Mesendoderm (in vitro differentiated cells): Measurements from ENCODE around the gene SLC39A1.

ENCODE experiments used
- DNase-seq: peaks from one replicate; pipeline ENCODE4 v3.0.0; 2013
- H2AK5ac ChIP-seq: 2 replicates; pipeline ENCODE4 v1.6.1; 2013; ENCODE audit warnings: low read length, inconsistent platforms
- H2BK120ac ChIP-seq: 2 replicates; pipeline ENCODE4 v1.6.1; 2013; ENCODE audit warnings: low read depth, mild to moderate bottlenecking, low read length, moderate library complexity, mixed read lengths
- H2BK15ac ChIP-seq: replicated peaks from 2 replicates; pipeline ENCODE4 v1.6.1; 2013; ENCODE audit warnings: low read depth, mild to moderate bottlenecking, moderate library complexity
- H2BK5ac ChIP-seq: 2 replicates; pipeline ENCODE4 v1.6.1; 2013; ENCODE audit warnings: low read length, inconsistent platforms
- H3K18ac ChIP-seq: 2 replicates; pipeline ENCODE4 v1.6.1; 2013; ENCODE audit warnings: mild to moderate bottlenecking, low read length, mixed read lengths
- H3K23ac ChIP-seq: one replicate; pipeline ENCODE4 v1.6.1; 2013; ENCODE audit warnings: low read length
- H3K27ac ChIP-seq: 2 replicates; pipeline ENCODE4 v1.5.1; 2013; ENCODE audit warnings: low read depth, mild to moderate bottlenecking, inconsistent platforms, low read length, moderate library complexity
- H3K27me3 ChIP-seq: 2 replicates; pipeline ENCODE4 v1.6.1; 2013; ENCODE audit warnings: low read length, control low read depth, mild to moderate bottlenecking, inconsistent platforms; ENCODE audit not compliant: insufficient read depth, poor library complexity
- H3K36me3 ChIP-seq: 2 replicates; pipeline ENCODE4 v1.6.1; 2013; ENCODE audit warnings: low read length, inconsistent platforms; ENCODE audit not compliant: control insufficient read depth, insufficient read depth
- H3K4ac ChIP-seq: one replicate; pipeline ENCODE4 v1.6.1; 2013; ENCODE audit warnings: low read depth, mild to moderate bottlenecking, low read length, moderate library complexity
- H3K4me1 ChIP-seq: 2 replicates; pipeline ENCODE4 v1.6.1; 2013; ENCODE audit warnings: low read depth, low read length, inconsistent platforms; ENCODE audit not compliant: control insufficient read depth
- H3K4me2 ChIP-seq: 2 replicates; pipeline ENCODE4 v1.6.1; 2013; ENCODE audit warnings: low read length
- H3K4me3 ChIP-seq: 2 replicates; pipeline ENCODE4 v1.5.1; 2013; ENCODE audit warnings: mild to moderate bottlenecking, low read length
- H3K56ac ChIP-seq: one replicate; pipeline ENCODE4 v1.6.1; 2013; ENCODE audit warnings: low read length
- H3K79me1 ChIP-seq: 2 replicates; pipeline ENCODE4 v1.6.1; 2013; ENCODE audit warnings: low read length, inconsistent platforms
- H3K79me2 ChIP-seq: 2 replicates; pipeline ENCODE4 v1.6.1; 2013; ENCODE audit warnings: mild to moderate bottlenecking, low read length; ENCODE audit not compliant: control insufficient read depth, insufficient read depth
- H3K9ac ChIP-seq: 2 replicates; pipeline ENCODE4 v1.6.1; 2013; ENCODE audit warnings: low read length, inconsistent platforms
- H4K5ac ChIP-seq: one replicate; pipeline ENCODE4 v1.6.1; 2013; ENCODE audit warnings: low read length
- H4K8ac ChIP-seq: one replicate; pipeline ENCODE4 v1.6.1; 2013; ENCODE audit warnings: low read depth, mild to moderate bottlenecking, control low read depth, low read length, moderate library complexity
- WGBS: extraction: QIAGEN DNeasy Blood & Tissue Kit; methylation state at CpG from one replicate; pipeline ENCODE4 v1.1.7; 2013; ENCODE audit warnings: low lambda C conversion rate, missing lambda C conversion rate; ENCODE audit not compliant: insufficient coverage; ENCODE audit errors: extremely low coverage; 5-methylcytosine and 5-hydroxymethylcytosine counted together

Gene SLC39A1

DNA sequence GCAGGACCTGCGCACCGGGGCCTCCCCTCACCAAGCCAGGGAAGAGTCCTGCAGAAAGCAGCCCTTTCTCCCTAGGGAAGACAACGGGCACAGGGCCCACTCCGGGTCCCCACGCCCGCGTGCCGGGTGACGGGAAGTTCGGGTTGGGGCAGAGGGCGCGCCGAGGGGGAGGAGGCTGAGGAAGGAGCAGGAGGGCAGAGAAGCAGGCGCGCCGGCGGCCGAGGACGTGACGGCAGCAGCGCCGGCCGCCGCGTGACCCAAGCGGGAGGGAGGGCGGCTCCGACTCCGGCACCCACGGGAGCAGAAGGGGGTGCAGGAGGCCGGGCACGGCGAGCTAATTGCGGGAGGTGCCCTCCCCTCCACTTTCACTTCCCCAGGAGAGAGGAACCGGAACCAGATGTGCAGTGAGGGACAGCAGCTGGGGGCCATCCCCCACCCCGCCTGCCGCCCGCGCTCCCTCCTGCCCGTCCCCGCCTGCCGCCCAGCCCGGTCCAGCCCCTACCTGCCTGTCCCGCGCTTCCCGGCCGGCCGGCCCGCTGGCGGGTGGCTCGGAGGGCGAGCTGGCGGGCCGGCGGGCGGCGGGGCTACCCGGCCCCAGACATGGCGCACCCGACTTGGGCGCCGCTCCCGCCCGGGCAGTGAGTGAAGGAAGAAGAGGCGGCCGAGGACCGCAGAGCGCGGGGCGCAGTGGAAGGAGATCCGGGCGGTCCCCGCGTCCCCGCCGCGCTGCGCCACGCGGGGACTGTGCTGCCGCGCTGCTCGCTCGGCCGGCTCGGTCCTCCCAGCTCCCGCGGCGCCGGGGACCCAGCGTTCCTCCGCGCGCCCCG is 17.3 kb downstream of the SLC39A1 start:
- Histone ChIP-seq H3K27ac (peak overlapping the region; percentile 60), H2AK5ac (no peak overlapping the region), H3K4me2 (peak overlapping the region; percentile 95), H3K18ac (peak overlapping the region; percentile 97), H3K4me1 (no peaks in the 10 kb centered on the region), H2BK120ac (no peak overlapping the region), H2BK5ac (no peak overlapping the region), H2BK15ac (no peak overlapping the region), H3K23ac (peak overlapping the region; percentile 15), H3K27me3 (no peaks in the 10 kb centered on the region), H3K56ac (peak overlapping the region; percentile 97), H4K8ac (no peak overlapping the region), H3K36me3 (peaks cover 7% of the 10 kb centered on the region), H3K4ac (peak overlapping the region; percentile 97), H3K4me3 (peak overlapping the region; percentile 85), H3K79me2 (peaks cover 8% of the 10 kb centered on the region), H3K9ac (peak overlapping the region; percentile 96), H4K5ac (no peak overlapping the region), H3K79me1 (peaks cover 14% of the 10 kb centered on the region)
- peak; percentile 54 for DNase-seq
- no CpG with 5 or more reads among the region's 95 CpGs for WGBS

DNA sequence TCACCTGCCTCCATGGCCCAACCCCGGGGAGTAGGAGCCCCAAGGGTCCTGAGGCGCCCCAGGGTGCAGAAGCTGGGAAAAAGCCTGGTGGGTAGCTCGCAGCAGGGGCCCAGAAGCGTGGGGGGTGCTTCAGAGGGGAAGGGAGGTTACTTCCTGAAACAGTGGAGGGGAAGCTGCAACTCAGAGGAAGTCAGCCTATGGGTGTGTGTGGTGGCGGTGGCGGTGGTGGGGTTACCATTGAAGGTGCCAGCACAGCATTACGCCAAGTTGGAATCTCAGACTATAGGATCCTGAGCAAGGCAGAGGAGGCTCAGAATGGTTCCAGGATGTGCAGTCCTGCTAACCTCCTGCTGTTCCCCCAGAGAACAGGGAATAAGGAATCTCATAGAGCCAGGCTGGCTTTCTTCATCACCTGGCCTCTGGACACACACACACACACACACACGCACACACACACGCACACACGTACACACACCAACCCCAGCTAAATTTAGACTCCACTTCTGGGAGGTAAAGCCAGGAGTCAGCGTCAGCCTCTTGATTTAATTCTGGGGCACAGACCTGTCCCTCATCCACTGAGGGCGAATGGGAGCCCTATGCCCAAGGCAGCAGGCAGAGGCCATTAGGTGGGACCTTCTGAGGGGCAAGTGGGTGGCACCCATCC is 18.1 kb downstream of the SLC39A1 start:
- peaks cover 8% of the 10 kb centered on the region for H3K79me2 ChIP-seq
- no peak overlapping the region for H2BK5ac ChIP-seq
- H3K4me3 ChIP-seq: peak overlapping the region; percentile 85
- WGBS: no CpG with 5 or more reads among the region's 12 CpGs
- peak overlapping the region; percentile 96 for H3K9ac ChIP-seq
- H3K18ac ChIP-seq: peak overlapping the region; percentile 97
- no peak overlapping the region for H3K4ac ChIP-seq
- no peaks in the 10 kb centered on the region for H3K27me3 ChIP-seq
- peak overlapping the region; percentile 15 for H3K23ac ChIP-seq
- H3K36me3 ChIP-seq: peaks cover 7% of the 10 kb centered on the region
- H2BK15ac ChIP-seq: no peak overlapping the region
- H3K56ac ChIP-seq: peak overlapping the region; percentile 97
- peak overlapping the region; percentile 95 for H3K4me2 ChIP-seq
- H3K4me1 ChIP-seq: no peaks in the 10 kb centered on the region
- no peak overlapping the region for H4K8ac ChIP-seq
- H3K27ac ChIP-seq: no peak overlapping the region
- H4K5ac ChIP-seq: no peak overlapping the region
- H3K79me1 ChIP-seq: peaks cover 14% of the 10 kb centered on the region
- no peak for DNase-seq
- no peak overlapping the region for H2AK5ac ChIP-seq
- H2BK120ac ChIP-seq: no peak overlapping the region

DNA sequence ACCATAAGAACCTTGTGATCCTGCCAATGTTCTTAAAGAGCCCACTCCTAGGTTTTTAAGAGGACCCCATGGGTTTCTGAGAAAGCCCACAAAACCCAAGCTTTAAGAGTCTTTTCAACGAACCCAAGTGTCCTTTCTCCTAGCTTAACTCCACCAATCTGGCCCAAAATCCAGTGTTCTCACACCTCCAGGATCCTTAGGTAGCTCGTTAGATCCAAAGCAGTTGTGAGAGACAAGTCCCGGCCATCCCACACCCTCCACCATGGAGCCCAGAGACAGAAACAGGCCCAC is 18.6 kb downstream of the SLC39A1 start:
- peaks cover 9% of the 10 kb centered on the region for H3K36me3 ChIP-seq
- H3K27ac ChIP-seq: no peak overlapping the region
- no peak overlapping the region for H2AK5ac ChIP-seq
- peak overlapping the region; percentile 97 for H3K56ac ChIP-seq
- H3K4me1 ChIP-seq: no peaks in the 10 kb centered on the region
- no peak overlapping the region for H2BK15ac ChIP-seq
- H2BK5ac ChIP-seq: no peak overlapping the region
- no peak overlapping the region for H3K4me2 ChIP-seq
- H3K23ac ChIP-seq: no peak overlapping the region
- no peak overlapping the region for H2BK120ac ChIP-seq
- WGBS: no CpG with 5 or more reads among the region's 3 CpGs
- H3K4me3 ChIP-seq: no peak overlapping the region
- no peak overlapping the region for H3K18ac ChIP-seq
- no peak overlapping the region for H3K4ac ChIP-seq
- peaks cover 8% of the 10 kb centered on the region for H3K79me2 ChIP-seq
- peaks cover 14% of the 10 kb centered on the region for H3K79me1 ChIP-seq
- H3K9ac ChIP-seq: no peak overlapping the region
- no peak overlapping the region for H4K5ac ChIP-seq
- no peak overlapping the region for H4K8ac ChIP-seq
- no peaks in the 10 kb centered on the region for H3K27me3 ChIP-seq
- no peak for DNase-seq

DNA sequence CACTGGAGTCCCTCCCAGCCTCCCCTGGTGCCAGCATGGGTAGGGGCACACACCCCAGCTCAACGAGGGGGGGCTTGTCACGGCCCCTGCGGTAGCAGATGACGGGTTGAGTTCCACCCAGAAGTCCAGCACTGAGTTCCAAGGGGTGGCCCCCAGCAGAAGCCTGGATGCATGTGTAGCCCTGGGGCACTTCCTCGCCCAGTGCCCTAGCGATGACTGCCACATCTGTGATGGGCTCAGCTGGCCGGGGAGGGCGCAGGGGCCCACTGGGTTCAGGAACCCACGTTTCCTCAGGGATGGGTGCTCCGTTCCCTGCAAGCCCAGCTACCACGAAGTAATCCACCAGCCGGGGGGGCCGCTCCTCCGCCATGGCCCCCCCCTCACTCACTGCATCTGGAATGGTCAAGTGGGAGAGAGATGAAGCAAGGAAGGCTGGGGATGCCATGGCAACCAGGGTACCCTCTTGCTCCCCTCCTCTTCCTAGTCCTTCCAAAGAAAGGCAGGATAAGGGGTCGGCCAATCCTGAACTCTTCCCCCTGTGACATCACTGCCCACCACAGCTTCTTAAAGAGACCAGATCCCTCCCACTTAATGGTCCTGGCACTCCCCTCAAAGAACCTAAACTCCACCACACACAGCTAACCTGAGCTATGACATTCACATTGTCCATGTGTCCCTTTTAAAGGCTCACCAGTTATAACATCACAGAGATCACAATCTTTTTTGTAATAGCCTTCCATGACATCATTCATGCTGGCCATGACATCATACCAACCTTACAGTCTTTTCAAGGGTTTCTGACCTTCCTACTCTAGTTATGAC is 19.1 kb downstream of the SLC39A1 start:
- Histone ChIP-seq H3K36me3 (peaks cover 8% of the 10 kb centered on the region), H3K4me3 (no peak overlapping the region), H3K56ac (no peak overlapping the region), H4K8ac (no peak overlapping the region), H3K23ac (no peak overlapping the region), H3K9ac (no peak overlapping the region), H3K27me3 (no peaks in the 10 kb centered on the region), H3K79me1 (peaks cover 14% of the 10 kb centered on the region), H2BK5ac (no peak overlapping the region), H3K4ac (no peak overlapping the region), H3K4me1 (no peaks in the 10 kb centered on the region), H3K27ac (no peak overlapping the region), H3K4me2 (no peak overlapping the region), H3K79me2 (peaks cover 8% of the 10 kb centered on the region), H2BK15ac (no peak overlapping the region), H2AK5ac (no peak overlapping the region), H2BK120ac (no peak overlapping the region), H3K18ac (no peak overlapping the region), H4K5ac (no peak overlapping the region)
- DNase-seq: peak; percentile 37
- no CpG with 5 or more reads among the region's 15 CpGs for WGBS

DNA sequence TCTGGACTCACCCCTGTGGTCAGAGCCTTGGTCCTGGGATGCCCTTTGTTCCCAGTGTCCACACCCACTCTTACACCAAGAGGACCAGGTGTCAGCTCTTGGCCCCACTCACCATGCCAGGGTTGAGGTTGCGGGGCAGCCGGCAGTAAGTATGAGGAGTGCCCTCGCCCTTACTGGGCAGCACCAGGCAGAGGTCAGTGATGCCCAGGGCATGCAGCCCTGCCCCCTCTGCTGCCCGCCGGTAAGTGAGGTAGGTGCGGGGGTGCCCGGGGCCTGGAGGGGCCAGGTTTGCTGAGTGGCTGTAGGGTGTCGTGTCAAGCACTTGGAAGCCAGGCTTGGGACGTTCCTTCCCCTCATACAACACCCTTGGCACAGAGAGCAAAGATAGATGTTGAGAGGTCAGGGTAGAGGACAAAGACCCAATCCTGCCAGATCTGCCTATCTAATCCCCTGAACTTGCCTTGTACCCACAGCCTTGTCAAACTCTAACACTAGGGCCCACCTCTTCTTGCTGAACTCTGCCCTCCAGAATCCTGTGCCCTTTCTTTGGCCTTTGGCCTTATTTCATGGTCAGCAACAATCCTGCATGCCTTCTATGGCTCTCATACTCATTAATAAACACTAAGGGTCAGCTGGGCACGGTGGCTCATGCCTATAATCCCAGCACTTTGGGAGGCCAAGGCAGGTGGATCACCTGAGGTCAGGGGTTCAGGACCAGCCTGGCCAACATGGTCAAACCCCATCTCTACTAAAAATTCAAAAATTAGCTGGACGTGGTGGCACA is 20.4 kb downstream of the SLC39A1 start:
- no peak overlapping the region for H3K23ac ChIP-seq
- no peak for DNase-seq
- H3K79me1 ChIP-seq: peaks cover 14% of the 10 kb centered on the region
- H2BK120ac ChIP-seq: no peak overlapping the region
- H2BK15ac ChIP-seq: no peak overlapping the region
- no peaks in the 10 kb centered on the region for H3K4me1 ChIP-seq
- no peak overlapping the region for H4K8ac ChIP-seq
- no peak overlapping the region for H3K4ac ChIP-seq
- H2AK5ac ChIP-seq: no peak overlapping the region
- H3K79me2 ChIP-seq: peaks cover 8% of the 10 kb centered on the region
- H3K4me3 ChIP-seq: no peak overlapping the region
- no peak overlapping the region for H3K27ac ChIP-seq
- H2BK5ac ChIP-seq: no peak overlapping the region
- no peak overlapping the region for H3K4me2 ChIP-seq
- peaks cover 6% of the 10 kb centered on the region for H3K36me3 ChIP-seq
- no peak overlapping the region for H3K56ac ChIP-seq
- H4K5ac ChIP-seq: no peak overlapping the region
- H3K27me3 ChIP-seq: no peaks in the 10 kb centered on the region
- no peak overlapping the region for H3K9ac ChIP-seq
- no CpG with 5 or more reads among the region's 11 CpGs for WGBS
- no peak overlapping the region for H3K18ac ChIP-seq
